Measurements from ENCODE around the gene F10. TPM values are rescaled to one million over a fixed set of nuclear protein-coding genes. Genes with fewer than 3 reads are reported as not detected.

F10 gene
- total and polyA plus RNA-seq, 3 donors from 2014 or later = 19.9 to 33.7 (median 31.9) TPM

GRCh38 chr13:113091891-113092775, 30.5 kb upstream of the F10 start:
- H3K36me3 ChIP-seq (ENCODE audit: low read depth, missing control alignments) = no peaks in the 10 kb centered on the region
- H3K4me1 ChIP-seq = no peaks in the 10 kb centered on the region
- TF ChIP-seq POLR2A (IDR thresholded peaks at IDR 0.05) = no peak
- no peak for TF ChIP-seq CTCF (IDR thresholded peaks at IDR 0.05)
- WGBS, 2 donors = 84 to 90% methylated on average over 16 to 33 of the region's 33 CpGs
- no peak overlapping the region for H3K27ac ChIP-seq
- intact Hi-C loops (cut with DNase I; ENCODE audit: low total_unique reads) = no loop called here
- DNase-seq = no peak
- no peaks in the 10 kb centered on the region for H3K27me3 ChIP-seq
- H3K9me3 ChIP-seq = no peaks in the 10 kb centered on the region
- no peak overlapping the region for H3K4me3 ChIP-seq

- Histone ChIP-seq H3K27me3 (no peaks in the 10 kb centered on the region), H3K27ac (no peak overlapping the region), H3K9me3 (no peaks in the 10 kb centered on the region), H3K4me3 (no peak overlapping the region), H3K36me3 (ENCODE audit: low read depth, missing control alignments) (no peaks in the 10 kb centered on the region), H3K4me1 (no peaks in the 10 kb centered on the region)
- intact Hi-C loops (cut with DNase I; ENCODE audit: low total_unique reads) = no loop called here
- TF ChIP-seq CTCF (IDR thresholded peaks at IDR 0.05) (no peak), POLR2A (IDR thresholded peaks at IDR 0.05) (no peak)
- no peak for DNase-seq
- 91 to 96% methylated on average over 18 to 24 of the region's 25 CpGs for WGBS, 2 donors
These were observed 29.6 kb upstream of the F10 start for GRCh38 chr13:113092776-113093579.

- H3K36me3 ChIP-seq (ENCODE audit: low read depth, missing control alignments) = no peaks in the 10 kb centered on the region
- H3K4me3 ChIP-seq = no peak overlapping the region
- H3K9me3 ChIP-seq = no peaks in the 10 kb centered on the region
- intact Hi-C loops (cut with DNase I; ENCODE audit: low total_unique reads) = no loop called here
- no peak for DNase-seq
- no peak overlapping the region for H3K27ac ChIP-seq
- 81 to 86% methylated on average over 14 to 29 of the region's 29 CpGs for WGBS, 2 donors
- no peaks in the 10 kb centered on the region for H3K27me3 ChIP-seq
- H3K4me1 ChIP-seq = no peaks in the 10 kb centered on the region
- TF ChIP-seq POLR2A (IDR thresholded peaks at IDR 0.05) (no peak), CTCF (IDR thresholded peaks at IDR 0.05) (no peak)
These were observed 28.8 kb upstream of the F10 start for GRCh38 chr13:113093580-113094409.

- TF ChIP-seq POLR2A (IDR thresholded peaks at IDR 0.05) = no peak
- TF ChIP-seq CTCF (IDR thresholded peaks at IDR 0.05) = no peak
- Histone ChIP-seq H3K27ac (no peak overlapping the region), H3K4me1 (no peaks in the 10 kb centered on the region), H3K27me3 (no peaks in the 10 kb centered on the region), H3K36me3 (ENCODE audit: low read depth, missing control alignments) (no peaks in the 10 kb centered on the region), H3K4me3 (no peak overlapping the region), H3K9me3 (no peaks in the 10 kb centered on the region)
- intact Hi-C loops (cut with DNase I; ENCODE audit: low total_unique reads) = no loop called here
- 75 to 89% methylated on average over 2 to 14 of the region's 14 CpGs for WGBS, 2 donors
- DNase-seq = no peak
These were observed 28.2 kb upstream of the F10 start for GRCh38 chr13:113094410-113094800.
